Stimulated activated CD4-positive, alpha-beta T cell treated with anti-CD3 and anti-CD28 coated beads, Interleukin-12 subunit alpha, Interleukin-12 subunit beta, amount 100 ng/mL, for 48 hours (primary cell): ENCODE measurements around the gene BOLL.
"Not testable (repeated sequence)": the region's sequence is repeated elsewhere in the genome, so short reads cannot be mapped to it uniquely, and the experiment has no call there.

Experiments
- DNase-seq, 3 donors: peaks; one replicate each; pipeline ENCODE4 v3.0.0-alpha.2; 2020; ENCODE audit warnings: low read depth in 2 of 3, low spot score in 1 of 3

BOLL gene

DNA sequence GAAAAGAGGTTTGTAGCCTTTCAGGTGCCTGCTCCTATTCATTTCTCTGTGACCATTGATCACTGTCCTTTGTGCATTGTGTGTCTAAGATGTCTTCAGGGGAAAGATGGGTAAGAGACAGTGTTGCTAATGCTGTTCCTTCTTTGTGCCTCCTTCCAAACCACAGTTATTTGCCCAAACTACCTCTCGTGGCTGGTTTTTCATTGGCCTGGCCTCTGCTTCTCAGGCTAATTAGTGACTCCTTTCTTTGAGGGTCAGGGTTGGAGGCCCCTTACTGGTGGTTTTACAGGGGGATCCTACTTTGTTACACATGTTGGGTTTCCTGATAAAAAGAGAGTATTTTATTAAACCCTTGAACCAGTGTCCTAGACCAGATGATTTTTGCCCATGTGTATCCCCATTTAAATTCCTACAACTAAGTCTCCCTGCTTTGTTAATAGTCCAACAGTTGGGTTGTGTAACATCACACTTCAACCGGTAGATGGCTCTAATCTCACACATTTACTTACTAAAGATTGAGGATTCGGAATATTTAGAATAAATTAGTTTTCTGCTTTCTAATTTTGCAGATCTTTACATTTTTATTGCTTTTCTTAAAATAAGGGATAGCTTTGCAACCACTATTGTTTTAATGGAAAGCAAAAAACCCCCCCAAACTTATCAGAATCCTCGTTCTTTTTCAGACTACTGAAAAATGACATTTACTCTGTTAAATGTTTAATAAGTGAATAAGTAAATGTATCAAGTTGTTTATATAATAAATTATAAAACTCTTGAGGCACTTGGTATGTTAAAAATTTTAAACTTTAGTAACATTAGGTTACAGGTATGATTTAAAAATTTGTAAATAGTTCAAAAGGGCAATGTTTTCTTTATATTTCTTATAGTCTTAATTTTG, 77.6 kb downstream of the BOLL start:
- no peak for DNase-seq

DNA sequence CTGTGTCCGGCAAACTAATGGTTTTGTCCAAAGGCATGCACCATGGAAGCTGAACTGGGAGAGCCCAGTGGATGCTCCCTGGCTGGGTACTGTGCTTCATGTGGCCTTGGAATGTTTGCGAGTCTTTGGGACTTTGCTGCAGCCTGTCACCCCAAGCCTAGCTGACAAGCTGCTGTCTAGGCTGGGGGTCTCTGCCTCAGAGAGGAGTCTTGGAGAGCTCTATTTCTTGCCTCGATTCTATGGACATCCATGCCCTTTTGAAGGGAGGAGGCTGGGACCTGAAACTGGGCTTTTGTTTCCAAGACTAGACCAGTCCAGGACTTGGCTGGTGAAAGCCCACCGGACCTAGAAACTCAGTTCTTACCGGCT, 78.3 kb downstream of the BOLL start:
- no peak for DNase-seq

DNA sequence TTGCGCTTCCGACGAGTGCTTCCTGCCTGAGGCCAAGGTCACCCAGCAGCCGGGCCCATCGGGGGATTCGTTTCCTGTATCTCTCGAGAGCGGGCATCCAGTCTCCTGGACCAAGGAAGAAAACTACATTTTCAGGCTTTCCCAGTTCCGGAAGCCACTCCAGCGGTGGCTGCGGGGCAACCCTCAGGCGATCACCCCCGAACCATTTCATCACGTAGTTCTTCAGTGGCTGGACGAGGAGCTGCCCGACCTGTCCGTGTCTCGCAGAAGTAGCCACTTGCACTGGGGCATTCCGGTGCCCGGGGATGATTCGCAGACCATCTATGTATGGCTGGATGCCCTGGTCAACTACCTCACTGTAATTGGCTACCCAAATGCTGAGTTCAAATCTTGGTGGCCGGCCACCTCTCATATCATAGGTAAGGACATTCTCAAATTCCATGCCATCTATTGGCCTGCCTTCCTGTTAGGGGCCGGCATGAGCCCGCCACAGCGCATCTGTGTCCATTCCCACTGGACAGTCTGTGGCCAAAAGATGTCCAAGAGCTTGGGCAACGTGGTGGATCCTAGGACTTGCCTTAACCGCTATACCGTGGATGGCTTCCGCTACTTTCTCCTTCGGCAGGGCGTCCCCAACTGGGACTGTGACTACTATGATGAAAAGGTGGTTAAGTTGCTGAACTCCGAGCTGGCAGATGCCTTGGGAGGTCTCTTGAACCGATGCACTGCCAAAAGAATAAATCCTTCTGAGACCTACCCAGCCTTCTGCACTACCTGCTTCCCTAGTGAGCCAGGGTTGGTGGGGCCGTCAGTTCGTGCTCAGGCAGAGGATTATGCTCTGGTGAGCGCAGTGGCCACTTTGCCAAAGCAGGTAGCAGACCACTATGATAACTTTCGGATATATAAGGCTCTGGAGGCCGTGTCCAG, 78.9 kb downstream of the BOLL start:
- no peak for DNase-seq

DNA sequence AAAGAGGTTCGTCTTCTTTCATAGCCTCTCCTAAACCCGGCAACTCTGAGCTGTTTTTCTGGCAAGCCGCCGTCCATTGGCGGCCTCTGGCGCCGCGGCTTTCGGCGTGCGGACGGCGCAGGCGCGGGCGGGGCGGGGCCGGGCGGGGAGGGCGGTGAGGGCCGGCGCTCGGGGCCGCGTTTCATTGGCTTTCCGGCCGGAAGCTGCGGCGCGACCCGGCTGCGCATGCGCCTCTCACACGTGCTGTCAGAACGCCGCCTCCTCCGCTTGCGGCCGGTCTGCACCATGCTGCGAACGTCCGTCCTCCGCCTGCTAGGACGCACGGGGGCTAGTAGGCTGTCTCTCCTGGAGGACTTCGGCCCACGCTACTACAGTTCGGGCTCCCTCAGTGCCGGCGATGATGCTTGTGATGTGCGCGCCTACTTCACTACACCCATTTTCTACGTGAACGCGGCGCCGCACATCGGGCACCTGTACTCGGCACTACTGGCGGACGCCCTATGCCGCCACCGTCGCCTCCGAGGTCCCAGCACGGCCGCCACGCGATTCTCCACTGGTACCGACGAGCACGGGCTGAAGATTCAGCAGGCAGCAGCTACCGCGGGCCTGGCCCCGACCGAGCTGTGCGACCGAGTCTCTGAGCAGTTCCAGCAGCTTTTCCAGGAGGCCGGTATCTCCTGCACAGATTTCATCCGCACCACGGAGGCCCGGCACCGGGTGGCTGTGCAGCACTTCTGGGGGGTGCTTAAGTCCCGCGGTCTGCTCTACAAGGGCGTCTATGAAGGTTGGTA, 79.8 kb downstream of the BOLL start, which contains the start of gene MARS2:
Gene MARS2, plus strand, starts transcription at position 249 of the 791 bp plus-strand sequence. Its CDS starts 37 bp downstream, at position 286.
- DNase-seq = peak; percentile 76 to 93 (median 84)

DNA sequence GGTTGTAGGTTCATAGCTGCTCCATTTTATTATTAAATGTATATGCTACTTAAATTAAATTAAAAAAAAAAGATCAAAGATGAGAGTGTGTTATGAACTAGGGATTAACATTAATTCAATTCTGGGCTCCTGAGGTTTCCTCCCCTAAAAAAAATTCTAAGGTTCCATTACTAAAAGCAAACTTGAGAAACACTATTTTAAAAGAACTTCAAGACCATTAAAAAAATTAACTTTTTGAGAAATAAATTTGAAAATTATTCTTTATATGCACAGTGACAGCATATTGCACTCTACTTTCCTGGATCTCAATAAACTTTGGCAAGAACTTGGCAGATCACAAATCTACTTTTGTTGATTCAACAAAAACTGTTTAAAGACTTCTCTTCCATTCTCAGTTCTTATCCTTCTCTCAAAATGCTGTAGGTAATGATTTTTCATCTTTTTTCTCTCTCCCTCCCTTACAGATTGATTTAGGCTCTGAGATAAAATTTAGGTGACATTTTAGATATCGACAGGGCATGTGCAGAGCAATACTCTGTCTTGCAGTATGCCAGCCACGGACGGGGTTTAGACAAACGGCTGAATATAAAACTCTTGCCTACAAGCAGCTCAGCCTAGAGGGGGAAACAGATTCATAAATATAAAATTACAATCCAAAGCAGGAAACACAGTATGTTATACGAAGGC, 80.5 kb downstream of the BOLL start:
- no peak for DNase-seq

DNA sequence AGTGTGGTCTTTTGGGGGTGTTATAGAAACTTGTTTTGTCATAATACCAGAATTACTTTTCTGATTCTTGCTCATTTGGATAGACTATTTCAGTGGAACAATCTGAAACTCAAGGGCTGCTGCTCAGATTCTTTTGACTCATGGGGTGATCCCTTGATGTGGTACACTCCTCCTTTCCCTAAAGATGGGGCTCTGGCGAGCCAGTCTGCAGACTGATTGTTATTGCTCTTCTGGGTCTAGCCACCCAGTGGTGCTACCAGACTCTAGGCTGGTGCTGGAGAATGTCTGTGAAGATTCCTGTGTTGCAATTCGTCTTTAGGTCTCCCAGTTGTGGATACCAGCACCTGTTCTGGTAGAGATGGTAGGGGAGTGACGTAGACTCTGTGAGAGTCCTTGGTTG, 84.2 kb downstream of the BOLL start:
- DNase-seq = no peak

DNA sequence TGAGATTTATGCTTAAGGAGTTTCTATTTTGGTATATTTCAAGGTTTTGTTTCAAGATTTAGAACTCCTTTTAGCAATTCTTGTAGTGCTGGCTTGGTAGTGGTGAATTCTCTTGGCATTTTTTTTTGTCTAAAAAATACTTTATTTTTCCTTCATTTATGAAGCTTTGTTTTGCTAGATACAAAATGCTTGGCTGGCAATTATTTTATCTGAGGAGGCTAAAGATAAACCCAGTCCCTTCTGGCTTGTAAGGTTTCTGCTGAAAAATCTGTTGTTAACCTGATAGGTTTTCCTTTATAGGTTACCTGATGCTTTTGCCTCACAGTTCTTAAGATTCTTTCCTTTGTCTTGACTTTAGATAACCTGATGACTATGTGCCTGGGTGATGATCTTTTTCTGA, 85.4 kb downstream of the BOLL start:
- not testable (repeated sequence) for DNase-seq

DNA sequence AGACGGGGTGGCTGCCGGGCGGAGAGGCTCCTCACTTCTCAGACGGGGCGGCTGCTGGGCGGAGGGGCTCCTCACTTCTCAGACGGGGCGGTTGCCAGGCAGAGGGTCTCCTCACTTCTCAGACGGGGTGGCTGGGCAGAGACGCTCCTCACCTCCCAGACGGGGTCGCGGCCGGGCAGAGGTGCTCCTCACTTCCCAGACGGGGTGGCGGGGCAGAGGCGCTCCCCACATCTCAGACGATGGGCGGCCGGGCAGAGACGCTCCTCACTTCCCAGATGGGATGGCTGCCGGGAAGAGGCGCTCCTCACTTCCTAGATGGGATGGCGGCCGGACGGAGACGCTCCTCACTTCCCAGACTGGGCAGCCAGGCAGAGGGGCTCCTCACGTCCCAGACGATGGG, 88.5 kb downstream of the BOLL start:
- not testable (repeated sequence) for DNase-seq

DNA sequence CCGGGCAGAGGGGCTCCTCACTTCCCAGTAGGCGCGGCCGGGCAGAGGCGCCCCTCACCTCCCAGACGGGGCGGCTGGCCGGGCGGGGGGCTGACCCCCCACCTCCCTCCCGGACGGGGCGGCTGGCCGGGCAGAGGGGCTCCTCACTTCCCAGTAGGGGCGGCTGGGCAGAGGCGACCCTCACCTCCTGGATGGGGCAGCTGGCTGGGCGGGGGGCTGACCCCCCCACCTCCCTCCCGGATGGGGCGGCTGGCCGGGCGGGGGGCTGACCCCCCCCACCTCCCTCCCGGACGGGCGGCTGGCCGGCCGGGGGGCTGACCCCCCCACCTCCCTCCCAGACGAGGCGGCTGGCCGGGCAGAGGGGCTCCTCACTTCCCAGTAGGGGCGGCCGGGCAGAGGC, 89.1 kb downstream of the BOLL start:
- DNase-seq = not testable (repeated sequence)

DNA sequence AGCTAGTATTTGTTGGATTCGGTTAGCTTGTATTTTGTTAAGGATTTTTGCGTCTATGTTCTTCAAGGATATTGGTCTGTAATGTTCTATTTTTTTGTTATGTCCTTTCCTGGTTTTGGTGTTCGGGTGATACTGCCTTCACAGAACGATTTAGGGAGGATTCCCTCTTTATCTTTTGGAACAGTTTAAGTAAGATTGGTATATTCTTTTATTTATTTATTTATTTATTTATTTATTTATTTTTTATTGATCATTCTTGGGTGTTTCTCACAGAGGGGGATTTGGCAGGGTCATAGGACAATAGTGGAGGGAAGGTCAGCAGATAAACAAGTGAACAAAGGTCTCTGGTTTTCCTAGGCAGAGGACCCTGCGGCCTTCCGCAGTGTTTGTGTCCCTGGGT, 89.9 kb downstream of the BOLL start:
- not testable (repeated sequence) for DNase-seq

DNA sequence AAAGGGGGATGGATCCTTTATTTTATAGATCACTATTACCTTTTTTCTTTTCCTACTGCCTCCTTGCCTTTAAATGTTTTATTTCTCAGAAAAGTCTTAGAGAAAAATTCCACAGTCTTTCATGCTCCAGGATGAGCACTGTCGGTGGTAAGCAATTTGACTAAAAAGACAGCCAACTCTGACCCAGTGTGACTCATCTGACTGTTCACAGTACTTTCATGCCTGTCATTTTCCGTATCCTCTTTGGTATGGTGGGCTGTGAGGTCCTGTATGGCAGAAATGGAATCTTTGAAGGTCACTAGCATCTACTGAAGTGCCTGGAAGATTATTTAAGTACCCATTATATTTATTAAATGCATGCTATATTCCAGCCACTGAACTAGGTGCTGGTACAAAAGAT, 107.6 kb downstream of the BOLL start:
- DNase-seq = no peak

DNA sequence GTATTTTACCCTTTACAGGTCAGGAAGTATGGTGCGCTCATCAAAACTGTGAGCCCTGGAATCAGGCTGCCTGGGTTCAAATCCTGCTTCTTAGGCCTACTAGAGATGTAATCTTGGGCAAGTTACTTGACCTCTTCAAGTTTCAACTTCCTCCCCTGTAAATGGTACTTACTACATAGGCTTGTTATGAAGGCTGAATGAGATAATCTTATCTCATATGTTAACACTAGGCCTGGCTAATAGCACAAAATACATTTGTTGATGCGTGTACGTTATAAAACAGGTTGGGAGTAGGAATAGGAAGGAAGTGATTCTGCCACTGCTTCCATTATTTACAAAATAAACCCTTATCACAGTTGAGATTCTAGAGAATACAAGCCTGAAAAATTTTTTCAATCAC, 108.1 kb downstream of the BOLL start:
- DNase-seq = no peak
